T-helper 1 cell treated with Interleukin-12 subunit alpha and Interleukin-12 subunit beta and Interleukin-4 antibody, amounts not matched to agents 30 μg/mL and 1 μg/mL, for 36 hours (primary cell): Measurements from ENCODE around the gene NF1.

Experiments used
- H3K27ac Mint-ChIP-seq: one replicate; pipeline ENCODE4 v1.8.0; 2021; ENCODE audit warnings: mild to moderate bottlenecking, mixed read lengths
- H3K27me3 Mint-ChIP-seq: one replicate; pipeline ENCODE4 v1.8.0; 2021; ENCODE audit warnings: low read depth, mixed read lengths
- H3K36me3 Mint-ChIP-seq: one replicate; pipeline ENCODE4 v1.8.0; 2021; ENCODE audit warnings: low read depth, mixed read lengths
- H3K4me1 Mint-ChIP-seq: one replicate; pipeline ENCODE4 v1.8.0; 2021; ENCODE audit warnings: low read depth, mixed read lengths
- H3K4me3 Mint-ChIP-seq: one replicate; pipeline ENCODE4 v1.8.0; 2021; ENCODE audit warnings: mild to moderate bottlenecking, moderate library complexity, mixed read lengths
- H3K9me3 Mint-ChIP-seq: one replicate; pipeline ENCODE4 v1.8.0; 2021; ENCODE audit warnings: mixed read lengths

Gene NF1

GRCh38 chr17:31405890-31406371, 311.2 kb downstream of the NF1 start:
- Mint-ChIP-seq H3K9me3 (no peaks in the 10 kb centered on the region), H3K4me1 (no peaks in the 10 kb centered on the region), H3K4me3 (no peak overlapping the region), H3K27ac (no peak overlapping the region), H3K27me3 (peaks cover 21% of the 10 kb centered on the region), H3K36me3 (no peaks in the 10 kb centered on the region)

GRCh38 chr17:31408586-31408985, 313.8 kb downstream of the NF1 start:
- no peaks in the 10 kb centered on the region for H3K9me3 Mint-ChIP-seq
- H3K27me3 Mint-ChIP-seq, result peaks cover 21% of the 10 kb centered on the region
- H3K36me3 Mint-ChIP-seq, result no peaks in the 10 kb centered on the region
- no peak overlapping the region for H3K27ac Mint-ChIP-seq
- H3K4me3 Mint-ChIP-seq, result no peak overlapping the region
- no peaks in the 10 kb centered on the region for H3K4me1 Mint-ChIP-seq

GRCh38 chr17:31411707-31412285, 317.0 kb downstream of the NF1 start:
- no peak overlapping the region for H3K27ac Mint-ChIP-seq
- peaks cover 16% of the 10 kb centered on the region for H3K27me3 Mint-ChIP-seq
- H3K36me3 Mint-ChIP-seq, result no peaks in the 10 kb centered on the region
- no peak overlapping the region for H3K4me3 Mint-ChIP-seq
- no peaks in the 10 kb centered on the region for H3K4me1 Mint-ChIP-seq
- no peaks in the 10 kb centered on the region for H3K9me3 Mint-ChIP-seq

GRCh38 chr17:31412511-31412910, 317.7 kb downstream of the NF1 start:
- no peak overlapping the region for H3K27ac Mint-ChIP-seq
- H3K36me3 Mint-ChIP-seq, result no peaks in the 10 kb centered on the region
- H3K27me3 Mint-ChIP-seq, result peaks cover 12% of the 10 kb centered on the region
- no peak overlapping the region for H3K4me3 Mint-ChIP-seq
- no peaks in the 10 kb centered on the region for H3K4me1 Mint-ChIP-seq
- H3K9me3 Mint-ChIP-seq, result no peaks in the 10 kb centered on the region

- H3K27ac Mint-ChIP-seq, result no peak overlapping the region
- H3K4me3 Mint-ChIP-seq, result no peak overlapping the region
Measured at GRCh38 chr17:31413081-31413799, 318.5 kb downstream of the NF1 start.

GRCh38 chr17:31413874-31414549, 319.2 kb downstream of the NF1 start:
- Mint-ChIP-seq H3K27ac (no peak overlapping the region), H3K4me1 (peaks cover 1% of the 10 kb centered on the region), H3K9me3 (no peaks in the 10 kb centered on the region), H3K4me3 (no peak overlapping the region), H3K27me3 (peaks cover 7% of the 10 kb centered on the region), H3K36me3 (no peaks in the 10 kb centered on the region)

More at GRCh38 chr17:31413081-31413799, 318.5 kb downstream of the NF1 start:
- peaks cover 8% of the 10 kb centered on the region for H3K27me3 Mint-ChIP-seq
- no peaks in the 10 kb centered on the region for H3K4me1 Mint-ChIP-seq
- no peaks in the 10 kb centered on the region for H3K36me3 Mint-ChIP-seq
- no peaks in the 10 kb centered on the region for H3K9me3 Mint-ChIP-seq

GRCh38 chr17:31414550-31414918, 319.8 kb downstream of the NF1 start:
- H3K4me3 Mint-ChIP-seq, result no peak overlapping the region

GRCh38 chr17:31415004-31415454, 320.3 kb downstream of the NF1 start:
- peaks cover 4% of the 10 kb centered on the region for H3K27me3 Mint-ChIP-seq
- H3K27ac Mint-ChIP-seq, result no peak overlapping the region
- H3K4me1 Mint-ChIP-seq, result peaks cover 1% of the 10 kb centered on the region
- no peak overlapping the region for H3K4me3 Mint-ChIP-seq
- no peaks in the 10 kb centered on the region for H3K36me3 Mint-ChIP-seq
- no peaks in the 10 kb centered on the region for H3K9me3 Mint-ChIP-seq

More at GRCh38 chr17:31414550-31414918, 319.8 kb downstream of the NF1 start:
- H3K36me3 Mint-ChIP-seq, result no peaks in the 10 kb centered on the region
- peaks cover 4% of the 10 kb centered on the region for H3K27me3 Mint-ChIP-seq
- no peaks in the 10 kb centered on the region for H3K9me3 Mint-ChIP-seq
- peaks cover 1% of the 10 kb centered on the region for H3K4me1 Mint-ChIP-seq
- no peak overlapping the region for H3K27ac Mint-ChIP-seq

- Mint-ChIP-seq H3K4me1 (peaks cover 1% of the 10 kb centered on the region), H3K27ac (no peak overlapping the region), H3K36me3 (no peaks in the 10 kb centered on the region), H3K4me3 (no peak overlapping the region), H3K9me3 (no peaks in the 10 kb centered on the region), H3K27me3 (peaks cover 4% of the 10 kb centered on the region)
Measured at GRCh38 chr17:31415640-31416502, 321.1 kb downstream of the NF1 start.

GRCh38 chr17:31416503-31416923, 321.7 kb downstream of the NF1 start:
- Mint-ChIP-seq H3K36me3 (no peaks in the 10 kb centered on the region), H3K27me3 (peaks cover 4% of the 10 kb centered on the region), H3K9me3 (no peaks in the 10 kb centered on the region), H3K27ac (no peak overlapping the region), H3K4me1 (peaks cover 1% of the 10 kb centered on the region), H3K4me3 (no peak overlapping the region)

GRCh38 chr17:31417051-31417792, 322.4 kb downstream of the NF1 start:
- no peak overlapping the region for H3K4me3 Mint-ChIP-seq
- peaks cover under 1% of the 10 kb centered on the region for H3K9me3 Mint-ChIP-seq
- H3K36me3 Mint-ChIP-seq, result no peaks in the 10 kb centered on the region
- H3K4me1 Mint-ChIP-seq, result peaks cover 1% of the 10 kb centered on the region
- H3K27me3 Mint-ChIP-seq, result peaks cover 5% of the 10 kb centered on the region
- no peak overlapping the region for H3K27ac Mint-ChIP-seq

- peak overlapping the region; percentile 4 for H3K27ac Mint-ChIP-seq
- H3K9me3 Mint-ChIP-seq, result peaks cover 3% of the 10 kb centered on the region
- no peak overlapping the region for H3K4me3 Mint-ChIP-seq
- peaks cover 13% of the 10 kb centered on the region for H3K27me3 Mint-ChIP-seq
- H3K4me1 Mint-ChIP-seq, result peaks cover 1% of the 10 kb centered on the region
- H3K36me3 Mint-ChIP-seq, result no peaks in the 10 kb centered on the region
Measured at GRCh38 chr17:31418773-31419350, 324.1 kb downstream of the NF1 start.

GRCh38 chr17:31422443-31422842, 327.7 kb downstream of the NF1 start:
- H3K9me3 Mint-ChIP-seq, result peaks cover 3% of the 10 kb centered on the region
- H3K27ac Mint-ChIP-seq, result no peak overlapping the region
- H3K4me3 Mint-ChIP-seq, result no peak overlapping the region
- H3K27me3 Mint-ChIP-seq, result peaks cover 17% of the 10 kb centered on the region
- no peaks in the 10 kb centered on the region for H3K36me3 Mint-ChIP-seq
- peaks cover 1% of the 10 kb centered on the region for H3K4me1 Mint-ChIP-seq
